HCT116 (cell line): Measurements from ENCODE around the gene PLPPR3. TPM values are rescaled to one million over a fixed set of nuclear protein-coding genes. Genes with fewer than 3 reads are reported as not detected.

ENCODE experiments used
- ATAC-seq: fragments of 200-7000 bp; cut with Tn5 transposase; 2 replicates; pipeline ENCODE4 v1.9.1; 2020; ENCODE audit warnings: mild to moderate bottlenecking, moderate library complexity
- BruUV-seq: library from RNA; stranded (reverse); fragments of 400-500 nt; replicated peaks from 2 replicates; lab custom pipeline; 2021; lab: Mats Ljungman, UMichigan
- CTCF ChIA-PET: fragments of 300-600 bp; sonication (Branson Sonifier 250); formaldehyde crosslinking; loops from one replicate; lab custom pipeline; 2021; ENCODE audit warnings: antibody characterized with exemption; lab: Charles Lee
- POLR2A ChIA-PET: fragments of 300-600, 350-600 bp; sonication (Branson Sonifier 250); formaldehyde crosslinking; loops from one replicate; lab custom pipeline; 2021; ENCODE audit warnings: antibody characterized with exemption; lab: Charles Lee
- RAD21 ChIA-PET, 2 experiments: fragments of 300-600 bp; sonication (Branson Sonifier 250); formaldehyde crosslinking; loops; one replicate each; lab custom pipeline; 2023; ENCODE audit warnings: low total read pairs in 2 of 2; ENCODE audit not compliant: uncharacterized antibody in 2 of 2, unreplicated experiment in 2 of 2, low non-redundant PET in 1 of 2; lab: Charles Lee
- DNase-seq: peaks from one replicate; pipeline ENCODE4 v3.0.0-alpha.2; 2010; ENCODE audit warnings: low read depth, low spot score
- H2AFZ ChIP-seq: fragments of 200-600 bp; shearing (Covaris generic), sonication (generic); 2 replicates; pipeline ENCODE4 v1.6.1; 2017; ENCODE audit warnings: low read depth, mixed run types, mixed read lengths, antibody characterized with exemption, low read length; ENCODE audit not compliant: poor library complexity, severe bottlenecking
- H3K27ac ChIP-seq: 2 replicates; pipeline ENCODE4 v1.5.1; 2012; ENCODE audit warnings: low read depth, low read length
- H3K27me3 ChIP-seq: fragments of 200-600 bp; sonication (generic); 2 replicates; pipeline ENCODE4 v1.6.1; 2016; ENCODE audit warnings: mixed run types, low read length, mixed read lengths; ENCODE audit not compliant: insufficient read depth
- H3K36me3 ChIP-seq, 2 experiments: fragments of 200-500 bp in 1 of 2; fragments of 200-600 bp in 1 of 2; sonication (Bioruptor generic) in 1 of 2; sonication (generic) in 1 of 2; 2 replicates each; pipeline versions ENCODE4 v1.5.1 to v1.6.1; 2014 to 2016; ENCODE audit warnings: low read length in 2 of 2, inconsistent platforms in 1 of 2, mixed read lengths in 1 of 2, mixed run types in 1 of 2; ENCODE audit not compliant: insufficient read depth in 2 of 2, control insufficient read depth in 1 of 2
- H3K4me1 ChIP-seq, 2 experiments: fragments of 200-600 bp in 1 of 2; sonication (generic) in 1 of 2; 2 replicates each; pipeline versions ENCODE4 v1.5.1 to v1.6.1; 2012 to 2017; ENCODE audit warnings: low read length in 2 of 2, inconsistent platforms in 1 of 2, mild to moderate bottlenecking in 1 of 2, mixed read lengths in 1 of 2, mixed run types in 1 of 2, moderate library complexity in 1 of 2; ENCODE audit not compliant: insufficient read depth in 2 of 2, control insufficient read depth in 1 of 2
- H3K4me2 ChIP-seq: fragments of 200-600 bp; sonication (generic); 2 replicates; pipeline ENCODE4 v1.6.1; 2017; ENCODE audit warnings: mixed run types, low read length, mixed read lengths
- H3K4me3 ChIP-seq, 2 experiments: fragments of 200-600 bp in 1 of 2; sonication (generic) in 1 of 2; replicated peaks in 1 of 2; 2 replicates each; pipeline ENCODE4 v1.5.1; 2011 to 2016; ENCODE audit warnings: low read length in 2 of 2, control low read depth in 1 of 2, low read depth in 1 of 2, mild to moderate bottlenecking in 1 of 2, mixed read lengths in 1 of 2, mixed run types in 1 of 2
- H3K79me2 ChIP-seq: fragments of 200-600 bp; sonication (generic); 2 replicates; pipeline ENCODE4 v1.6.1; 2017; ENCODE audit warnings: mild to moderate bottlenecking, mixed run types, low read length, moderate library complexity, mixed read lengths; ENCODE audit not compliant: insufficient read depth
- H3K9ac ChIP-seq: fragments of 200-600 bp; sonication (generic); 2 replicates; pipeline ENCODE4 v1.6.1; 2016; ENCODE audit warnings: low read length, mixed read lengths
- H3K9me2 ChIP-seq: fragments of 200-600 bp; sonication (generic), shearing (Covaris generic); 2 replicates; pipeline ENCODE4 v1.6.1; 2017; ENCODE audit warnings: mixed run types, mild to moderate bottlenecking, moderate library complexity; ENCODE audit not compliant: insufficient read depth
- H3K9me3 ChIP-seq, 2 experiments: fragments of 200-500 bp in 1 of 2; fragments of 200-600 bp in 1 of 2; sonication (Bioruptor generic) in 1 of 2; sonication (generic) in 1 of 2; 2 replicates each; pipeline ENCODE4 v1.6.1; 2014 to 2017; ENCODE audit warnings: low read length in 2 of 2, mixed read lengths in 2 of 2, inconsistent platforms in 1 of 2, low read depth in 1 of 2, mild to moderate bottlenecking in 1 of 2, mixed run types in 1 of 2, moderate library complexity in 1 of 2; ENCODE audit not compliant: control insufficient read depth in 1 of 2, insufficient read depth in 1 of 2
- H4K20me1 ChIP-seq: fragments of 200-600 bp; sonication (generic), shearing (Covaris generic); 2 replicates; pipeline ENCODE4 v1.6.1; 2017; ENCODE audit warnings: mixed run types, mild to moderate bottlenecking, moderate library complexity; ENCODE audit not compliant: insufficient read depth
- ATF3 ChIP-seq: IDR thresholded peaks from 2 replicates; pipeline ENCODE4 v1.6.1; 2012
- CBX3 ChIP-seq: IDR thresholded peaks from 2 replicates; pipeline ENCODE4 v1.6.1; 2012; ENCODE audit warnings: low read depth
- CTCF ChIP-seq, 3 experiments: fragments of 200-600 bp in 1 of 3; sonication (generic) in 1 of 3; IDR thresholded peaks in 2 of 3; conservative IDR thresholded peaks in 1 of 3; 2 replicates each; pipeline ENCODE4 v1.5.1; 2012 to 2017; ENCODE audit warnings: low read depth in 2 of 3, low read length in 2 of 3, antibody characterized with exemption in 1 of 3, borderline replicate concordance in 1 of 3, control low read depth in 1 of 3, mild to moderate bottlenecking in 1 of 3, mixed read lengths in 1 of 3, mixed run types in 1 of 3, moderate library complexity in 1 of 3; ENCODE audit not compliant: insufficient read depth in 1 of 3
- EZH2 ChIP-seq: fragments of 200-600 bp; sonication (generic); IDR thresholded peaks from 2 replicates; pipeline ENCODE4 v1.6.1; 2017; ENCODE audit warnings: antibody characterized with exemption, mixed run types
- EZH2phosphoT487 ChIP-seq: fragments of 200-600 bp; IDR thresholded peaks from 2 replicates; pipeline ENCODE4 v1.6.1; 2018; ENCODE audit warnings: antibody characterized with exemption, borderline replicate concordance
- FOSL1 ChIP-seq: IDR thresholded peaks from 2 replicates; pipeline ENCODE4 v1.6.1; 2012; ENCODE audit warnings: low read depth
- JUND ChIP-seq: IDR thresholded peaks from 2 replicates; pipeline ENCODE4 v1.6.1; 2012
- POLR2A ChIP-seq: IDR thresholded peaks from 2 replicates; pipeline ENCODE4 v1.7.0; 2011; ENCODE audit warnings: borderline replicate concordance; ENCODE audit not compliant: insufficient read depth, insufficient read length; ENCODE audit errors: extremely low read depth
- POLR2AphosphoS5 ChIP-seq: IDR thresholded peaks from 2 replicates; pipeline ENCODE4 v1.6.1; 2011; ENCODE audit warnings: mild to moderate bottlenecking, low read depth, low read length, moderate library complexity
- RAD21 ChIP-seq: IDR thresholded peaks from 2 replicates; pipeline ENCODE4 v1.6.1; 2012; ENCODE audit warnings: low read depth, mild to moderate bottlenecking
- REST ChIP-seq: IDR thresholded peaks from 2 replicates; pipeline ENCODE4 v1.6.1; 2012; ENCODE audit warnings: low read depth
- SIN3A ChIP-seq: IDR thresholded peaks from 2 replicates; pipeline ENCODE4 v1.6.1; 2012; ENCODE audit warnings: low read depth
- SP1 ChIP-seq: IDR thresholded peaks from 2 replicates; pipeline ENCODE4 v1.6.1; 2012; ENCODE audit warnings: low read depth
- SRF ChIP-seq: IDR thresholded peaks from 2 replicates; pipeline ENCODE4 v1.6.1; 2012; ENCODE audit warnings: low read depth
- TCF7L2 ChIP-seq: IDR thresholded peaks from 2 replicates; pipeline ENCODE4 v1.7.0; 2011; ENCODE audit warnings: borderline replicate concordance, inconsistent platforms; ENCODE audit not compliant: insufficient read depth, insufficient read length; ENCODE audit errors: extremely low read depth
- ZFX ChIP-seq: fragments of 450-650 bp; IDR thresholded peaks from 2 replicates; pipeline ENCODE4 v1.6.1; 2017
- ZNF274 ChIP-seq: fragments of 200-500 bp; sonication (Bioruptor generic); IDR thresholded peaks from 2 replicates; pipeline ENCODE4 v1.6.1; 2014; ENCODE audit warnings: mild to moderate bottlenecking, low read depth, low read length, inconsistent platforms
- intact Hi-C: fragments of 100-400 bp; cut with micrococcal nuclease; formaldehyde crosslinking; loops from 2 replicates; pipeline ENCODE4 v1.10.0; 2022
- total RNA-seq: library from RNA; stranded (reverse); gene quantifications from one replicate; pipeline ENCODE4 v1.2.1, GENCODE V29; 2021; ENCODE audit not compliant: unreplicated experiment
- TF ChIP-seq, protein P1 (sequence below): IDR thresholded peaks from 2 replicates; pipeline ENCODE4 v1.6.1; 2011; ENCODE audit warnings: mild to moderate bottlenecking, low read length, moderate library complexity; ENCODE audit not compliant: insufficient replicate concordance; ENCODE audit errors: extremely low read depth
- TF ChIP-seq, protein P2 (sequence below): IDR thresholded peaks from 2 replicates; pipeline ENCODE4 v1.6.1; 2012

Gene PLPPR3
- total RNA-seq, 1 experiment from 2014 or later: 0.27 TPM

DNA sequence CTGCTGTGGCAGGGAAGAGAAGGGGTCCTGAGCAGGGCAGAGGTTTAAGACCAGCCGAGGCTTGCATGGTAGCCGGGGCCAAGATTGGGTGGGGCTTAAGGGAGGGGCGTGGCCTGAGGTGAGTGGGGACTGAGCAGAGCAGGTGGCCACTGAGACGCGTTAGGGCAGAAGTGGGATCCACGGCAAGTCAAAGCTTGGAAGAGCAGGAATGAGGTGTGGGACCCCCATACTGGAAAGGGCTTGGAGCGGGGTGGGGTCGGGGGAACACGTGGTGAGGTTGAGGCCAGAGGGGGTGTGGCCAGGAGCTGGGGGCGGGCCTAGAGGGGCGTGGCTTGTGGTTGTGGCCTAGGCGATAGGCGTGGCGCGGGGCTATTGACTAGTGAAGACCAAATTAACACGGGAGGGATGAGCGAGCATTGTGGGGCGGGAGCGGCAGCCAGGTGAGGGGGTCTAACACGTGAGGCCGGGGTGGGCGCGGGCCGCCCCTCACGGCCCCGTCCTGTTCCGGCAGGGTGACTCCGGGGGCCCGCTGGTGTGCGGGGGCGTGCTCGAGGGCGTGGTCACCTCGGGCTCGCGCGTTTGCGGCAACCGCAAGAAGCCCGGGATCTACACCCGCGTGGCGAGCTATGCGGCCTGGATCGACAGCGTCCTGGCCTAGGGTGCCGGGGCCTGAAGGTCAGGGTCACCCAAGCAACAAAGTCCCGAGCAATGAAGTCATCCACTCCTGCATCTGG is 41.0 kb upstream of the PLPPR3 start:
- Histone ChIP-seq H3K27ac (peak overlapping the region; percentile 26; the same call in 1 of the 2 replicates), H2AFZ (no peak overlapping the region), H3K36me3 (no peaks in the 10 kb centered on the region; a peak in 1 of 4 replicates), H3K9me3 (no peaks in the 10 kb centered on the region), H3K4me3 (no peak overlapping the region), H3K4me2 (peak overlapping the region; percentile 28; the same call in 1 of the 2 replicates), H3K9me2 (no peaks in the 10 kb centered on the region), H3K4me1 (peaks cover 14 to 32% of the 10 kb centered on the region in 2 experiments), H3K79me2 (no peaks in the 10 kb centered on the region), H3K27me3 (no peaks in the 10 kb centered on the region), H3K9ac (no peak overlapping the region), H4K20me1 (no peaks in the 10 kb centered on the region)
- CTCF ChIA-PET: no interaction called here
- no TSS peak for BruUV-seq
- POLR2A ChIA-PET: interaction anchor here (0.7 kb wide), 1 partner anchor 122 kb away, joined by 3 read pairs; the partner anchor contains the start of gene WDR18
- TF ChIP-seq FOSL1: no peak
- no peak for TF ChIP-seq SP1
- TF ChIP-seq, protein P1, sequence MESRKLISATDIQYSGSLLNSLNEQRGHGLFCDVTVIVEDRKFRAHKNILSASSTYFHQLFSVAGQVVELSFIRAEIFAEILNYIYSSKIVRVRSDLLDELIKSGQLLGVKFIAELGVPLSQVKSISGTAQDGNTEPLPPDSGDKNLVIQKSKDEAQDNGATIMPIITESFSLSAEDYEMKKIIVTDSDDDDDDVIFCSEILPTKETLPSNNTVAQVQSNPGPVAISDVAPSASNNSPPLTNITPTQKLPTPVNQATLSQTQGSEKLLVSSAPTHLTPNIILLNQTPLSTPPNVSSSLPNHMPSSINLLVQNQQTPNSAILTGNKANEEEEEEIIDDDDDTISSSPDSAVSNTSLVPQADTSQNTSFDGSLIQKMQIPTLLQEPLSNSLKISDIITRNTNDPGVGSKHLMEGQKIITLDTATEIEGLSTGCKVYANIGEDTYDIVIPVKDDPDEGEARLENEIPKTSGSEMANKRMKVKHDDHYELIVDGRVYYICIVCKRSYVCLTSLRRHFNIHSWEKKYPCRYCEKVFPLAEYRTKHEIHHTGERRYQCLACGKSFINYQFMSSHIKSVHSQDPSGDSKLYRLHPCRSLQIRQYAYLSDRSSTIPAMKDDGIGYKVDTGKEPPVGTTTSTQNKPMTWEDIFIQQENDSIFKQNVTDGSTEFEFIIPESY: no peak
- TF ChIP-seq SRF: no peak
- TF ChIP-seq TCF7L2: no peak
- TF ChIP-seq, protein P2, sequence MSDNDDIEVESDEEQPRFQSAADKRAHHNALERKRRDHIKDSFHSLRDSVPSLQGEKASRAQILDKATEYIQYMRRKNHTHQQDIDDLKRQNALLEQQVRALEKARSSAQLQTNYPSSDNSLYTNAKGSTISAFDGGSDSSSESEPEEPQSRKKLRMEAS: no peak
- no peak for TF ChIP-seq CBX3
- TF ChIP-seq EZH2phosphoT487: no peak
- TF ChIP-seq REST: no peak
- TF ChIP-seq ATF3: no peak
- no peak for TF ChIP-seq POLR2A
- no peak for TF ChIP-seq ZNF274
- TF ChIP-seq CTCF (IDR thresholded peaks at IDR 0.05 in 2 of 3, conservative IDR thresholded peaks at IDR 0.05 in 1 of 3; ENCODE audit: borderline replicate concordance in 1 of 3, insufficient read depth in 1 of 3, low read depth in 2 of 3, low read length in 2 of 3): no peak
- no peak for TF ChIP-seq JUND
- no peak for TF ChIP-seq RAD21
- no peak for TF ChIP-seq POLR2AphosphoS5
- TF ChIP-seq ZFX: no peak
- TF ChIP-seq EZH2: no peak
- TF ChIP-seq SIN3A: no peak
- no peak for DNase-seq
- peak; percentile 12 for ATAC-seq
- intact Hi-C loops: no loop called here
- RAD21 ChIA-PET: no interaction called here
